IPS DF 4.7 (cell line): ENCODE results near the gene GMDS.

ENCODE experiments used
- DNase-seq: peaks from one replicate; pipeline ENCODE4 v3.0.0-alpha.2; 2013; ENCODE audit warnings: low spot score; ENCODE audit errors: extremely low read depth

The GMDS gene

DNA sequence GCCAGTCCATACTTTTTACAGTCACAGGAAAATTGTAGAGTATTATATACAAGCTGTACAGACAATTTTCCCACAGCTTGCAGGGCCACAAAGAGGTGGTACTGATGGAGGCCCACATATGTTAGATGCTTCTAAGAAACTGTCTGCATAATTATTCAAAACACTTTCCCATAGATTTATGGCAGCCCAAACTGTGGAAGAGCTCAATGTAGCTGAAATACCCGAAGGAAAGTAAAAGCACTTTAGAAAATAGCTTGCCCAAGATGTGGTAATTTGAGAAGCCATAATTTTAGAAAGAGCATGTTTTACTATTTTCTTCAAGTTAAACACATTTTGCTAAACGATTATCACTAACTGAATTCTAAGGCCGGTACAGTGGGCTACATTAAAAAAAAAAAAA is 36.9 kb downstream of the GMDS start:
- no peak for DNase-seq

DNA sequence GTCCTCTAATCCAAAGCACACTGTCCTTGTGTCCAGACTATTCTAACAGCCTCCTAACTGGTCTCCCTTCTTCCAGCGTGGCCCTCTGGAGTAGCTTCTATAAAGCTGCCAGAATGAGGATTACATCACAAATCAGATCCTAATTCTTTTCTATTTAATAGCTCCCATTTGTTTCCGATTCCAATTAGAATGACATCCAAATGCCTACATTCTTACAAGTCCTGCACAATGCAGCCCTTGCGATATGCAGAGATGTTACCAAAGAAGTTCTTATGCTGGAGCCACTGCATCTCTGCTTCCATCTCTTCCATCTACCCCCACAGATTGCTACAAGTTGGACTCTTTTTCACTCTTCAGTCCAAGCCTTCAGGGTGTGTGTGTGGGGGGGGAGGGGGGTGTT is 40.0 kb downstream of the GMDS start:
- DNase-seq: no peak

DNA sequence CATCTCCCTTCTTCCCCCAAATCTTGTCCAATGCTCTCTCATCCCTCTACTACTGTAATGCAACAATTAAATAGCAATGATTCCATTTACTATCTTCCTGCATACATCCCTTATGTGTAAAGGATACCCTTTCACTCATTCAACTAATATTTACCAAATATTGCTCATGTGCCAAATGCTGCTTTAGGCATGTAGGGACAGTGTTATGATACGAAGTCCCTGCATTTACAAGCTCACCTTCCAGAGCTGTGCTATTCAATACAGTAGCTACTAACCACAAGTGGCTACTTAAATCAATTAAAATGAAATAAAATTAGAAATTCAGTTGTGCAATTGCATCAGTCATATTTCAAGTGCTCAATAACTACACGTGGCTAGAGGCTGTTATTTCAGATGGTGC is 41.1 kb downstream of the GMDS start:
- no peak for DNase-seq

DNA sequence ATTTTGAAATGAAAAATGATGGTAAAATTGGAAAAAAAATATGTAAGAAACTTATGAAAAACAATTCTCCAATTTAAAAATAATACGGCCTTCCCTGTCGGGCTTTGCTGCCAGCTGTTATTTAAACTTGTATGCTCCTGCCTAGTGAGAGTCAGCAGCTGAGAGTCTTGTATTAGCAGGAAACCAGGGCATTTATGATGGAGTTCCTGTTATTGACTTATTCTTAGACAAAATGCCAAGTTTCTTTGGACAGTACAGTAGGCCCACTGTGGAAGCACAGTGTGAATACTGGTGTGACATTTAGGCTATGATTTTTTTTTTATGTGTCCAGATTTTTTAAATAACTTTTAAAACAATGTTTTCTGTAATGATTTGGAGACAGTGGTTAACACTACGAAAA is 42.1 kb downstream of the GMDS start:
- DNase-seq: no peak

DNA sequence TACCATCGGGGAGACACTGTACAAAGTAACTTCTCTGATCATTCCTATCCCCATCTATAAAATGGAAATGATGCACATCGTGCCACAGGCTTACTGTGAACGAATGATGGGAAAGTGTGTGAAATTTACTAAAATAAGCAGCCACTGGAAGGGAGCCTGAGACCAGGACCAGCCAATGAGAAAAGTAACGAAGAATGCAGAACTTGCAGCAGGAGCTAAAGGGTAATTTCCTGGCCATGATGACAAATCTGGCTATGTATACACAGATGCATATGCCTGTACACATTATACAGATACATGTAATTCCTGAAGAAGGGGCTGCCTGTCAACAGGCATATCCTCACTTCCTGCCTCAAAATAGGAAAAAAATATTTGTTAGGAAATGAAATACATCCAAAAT is 47.4 kb downstream of the GMDS start:
- DNase-seq: no peak

DNA sequence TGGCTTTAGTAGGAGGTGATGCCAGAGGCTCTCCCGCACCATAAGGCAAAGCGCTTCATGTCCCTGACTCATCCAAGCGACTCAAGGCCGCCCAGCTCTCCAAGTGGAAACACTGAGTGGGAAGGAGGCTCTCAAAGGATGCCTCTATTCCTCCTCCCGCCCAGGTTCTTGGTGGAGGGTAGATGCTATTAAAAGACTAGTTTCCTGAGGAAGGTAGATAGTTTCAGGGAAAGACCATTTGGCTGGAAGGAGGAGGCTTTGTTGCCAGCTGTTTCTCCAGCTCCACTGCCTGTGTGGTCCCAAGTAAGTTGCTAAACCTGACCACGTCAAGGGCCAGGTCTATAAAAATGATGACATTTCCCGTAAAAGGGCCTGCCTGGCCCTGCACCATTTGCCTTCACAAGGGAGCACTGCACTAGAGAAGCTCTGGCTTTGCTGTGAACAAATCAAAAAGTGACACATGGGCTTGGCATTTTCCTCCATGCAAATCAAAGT is 48.2 kb downstream of the GMDS start:
- no peak for DNase-seq

DNA sequence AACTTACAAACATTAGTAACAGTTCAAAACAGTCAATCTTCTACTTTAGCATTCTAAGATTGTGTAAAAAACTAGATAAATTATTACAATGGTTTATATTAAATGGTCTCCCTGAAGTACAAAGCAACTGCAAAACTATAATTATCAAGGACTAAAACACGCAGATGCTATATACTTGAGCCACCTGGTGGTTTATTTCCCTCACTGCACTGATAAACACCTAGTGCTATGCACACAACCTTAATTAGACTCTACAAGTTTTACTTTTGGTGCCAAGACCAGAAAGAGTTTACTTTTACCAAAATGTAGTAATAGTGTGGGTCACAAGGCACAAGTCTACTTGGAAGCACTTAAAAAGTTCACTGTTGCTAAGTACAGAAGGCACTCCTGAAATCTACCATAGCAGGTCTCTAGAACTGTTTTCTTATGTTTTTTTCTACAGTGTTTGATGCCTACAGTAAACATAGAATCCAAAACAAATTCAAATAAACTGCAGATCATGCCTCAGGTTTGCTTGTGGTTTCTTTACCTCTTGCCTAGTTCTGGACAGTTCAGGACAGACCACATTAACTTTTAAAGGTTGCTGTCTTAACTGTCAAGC is 49.2 kb downstream of the GMDS start:
- DNase-seq: peak; percentile 33

DNA sequence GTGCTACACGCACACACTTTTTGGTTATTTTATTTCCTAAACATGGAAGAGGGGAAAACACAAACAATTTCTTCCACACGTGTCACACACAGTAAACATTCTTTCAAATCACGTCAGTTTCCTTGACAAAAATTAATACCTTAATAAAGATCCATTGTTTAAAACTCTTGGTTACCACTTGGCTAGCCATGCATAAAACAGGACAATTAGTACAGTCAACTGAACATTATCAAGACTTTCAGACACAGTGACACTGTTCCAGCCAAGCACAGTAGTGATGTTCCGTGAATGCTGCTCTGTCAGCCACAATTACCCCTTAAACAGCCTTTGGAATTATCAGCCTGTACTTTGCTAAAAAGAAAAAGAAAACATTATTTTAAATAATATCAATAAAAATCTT is 50.8 kb downstream of the GMDS start:
- no peak for DNase-seq

DNA sequence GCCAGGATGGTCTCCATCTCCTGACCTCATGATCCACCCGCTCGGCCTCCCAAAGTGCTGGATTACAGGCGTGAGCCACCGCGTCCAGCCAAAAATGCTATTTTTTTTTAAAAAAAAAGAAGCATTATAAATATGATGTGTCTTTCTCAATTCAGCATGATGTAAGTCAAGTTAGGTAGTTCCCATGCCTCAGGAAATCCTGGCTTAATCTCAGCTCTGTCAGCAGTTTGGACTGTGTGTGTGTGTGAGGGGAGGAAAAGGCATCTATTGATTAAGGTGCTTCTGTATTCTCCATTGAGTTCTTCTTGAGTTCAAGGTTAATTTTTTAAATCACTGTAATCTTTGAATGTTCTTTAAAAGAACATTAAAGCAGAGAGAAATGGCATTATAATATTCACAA is 51.5 kb downstream of the GMDS start:
- no peak for DNase-seq

DNA sequence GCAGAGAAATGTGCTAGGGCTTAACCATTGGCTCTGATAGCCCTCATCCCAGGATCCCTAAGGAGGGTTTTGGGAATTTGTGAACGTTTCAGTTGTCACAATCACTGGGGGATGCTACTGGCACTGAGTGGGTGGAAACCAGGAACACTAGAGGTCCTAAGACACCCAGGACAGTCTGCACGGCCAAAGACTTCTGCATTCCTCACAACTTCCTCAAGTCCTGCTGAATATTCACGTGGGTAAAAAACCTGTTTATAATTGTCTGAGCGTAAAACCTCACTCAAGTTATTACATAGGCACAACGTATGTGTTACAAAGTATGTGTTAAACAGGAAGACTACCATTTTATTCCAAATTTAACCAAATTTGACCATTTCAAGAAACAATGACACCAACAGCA is 52.4 kb downstream of the GMDS start:
- DNase-seq: no peak

DNA sequence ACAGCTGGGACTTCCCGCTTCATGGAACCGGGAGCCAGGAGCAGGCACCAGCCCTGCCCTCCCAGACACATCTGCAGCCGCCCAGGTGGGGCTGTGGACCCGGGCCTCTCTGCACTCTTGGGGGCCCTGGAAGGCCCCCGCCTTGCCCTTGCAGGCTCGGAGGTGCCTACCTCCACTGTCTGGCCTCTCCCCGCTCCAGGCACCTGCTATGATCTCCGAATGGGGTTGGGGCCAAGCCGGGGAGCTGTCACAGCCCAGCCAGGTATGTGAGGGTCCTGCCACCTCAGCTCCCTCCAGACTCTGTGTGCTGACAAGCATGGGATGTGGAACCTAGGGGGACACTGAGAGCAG is 54.0 kb downstream of the GMDS start:
- DNase-seq: no peak

DNA sequence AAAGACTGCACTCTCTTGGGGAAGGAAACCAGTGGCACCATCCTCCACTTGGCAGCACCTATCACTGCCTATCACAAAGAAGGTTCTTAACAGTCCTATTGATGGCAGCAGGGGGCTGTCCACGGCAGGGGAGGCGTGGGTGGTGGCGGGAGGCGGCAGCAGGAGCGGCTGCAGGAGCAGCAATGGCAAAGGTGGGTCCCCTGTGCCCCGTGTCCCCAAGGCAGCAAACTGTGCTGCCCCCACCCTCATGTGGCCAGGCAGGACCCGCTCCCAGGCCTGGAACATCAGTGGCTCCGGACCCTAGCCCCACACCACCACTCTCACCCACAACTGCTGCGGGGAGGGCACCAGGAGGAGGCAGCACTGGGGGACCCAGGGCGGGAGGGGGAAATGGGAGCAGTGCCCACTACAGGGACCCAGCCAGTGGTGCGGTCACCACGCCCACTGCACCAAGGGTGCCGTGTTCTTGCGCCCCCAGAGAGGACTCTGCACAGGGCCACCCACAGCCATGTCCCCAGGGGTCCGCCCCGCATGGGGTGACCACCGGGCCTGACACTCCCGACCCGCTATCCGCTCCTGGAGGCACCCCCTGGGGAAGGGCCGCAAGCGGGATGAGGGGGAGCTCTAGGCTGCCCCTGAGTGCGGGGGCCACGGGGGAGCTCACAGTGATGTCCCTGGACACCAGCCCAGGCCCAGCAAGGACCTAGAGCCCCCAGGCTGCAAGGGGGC is 54.6 kb downstream of the GMDS start:
- no peak for DNase-seq

DNA sequence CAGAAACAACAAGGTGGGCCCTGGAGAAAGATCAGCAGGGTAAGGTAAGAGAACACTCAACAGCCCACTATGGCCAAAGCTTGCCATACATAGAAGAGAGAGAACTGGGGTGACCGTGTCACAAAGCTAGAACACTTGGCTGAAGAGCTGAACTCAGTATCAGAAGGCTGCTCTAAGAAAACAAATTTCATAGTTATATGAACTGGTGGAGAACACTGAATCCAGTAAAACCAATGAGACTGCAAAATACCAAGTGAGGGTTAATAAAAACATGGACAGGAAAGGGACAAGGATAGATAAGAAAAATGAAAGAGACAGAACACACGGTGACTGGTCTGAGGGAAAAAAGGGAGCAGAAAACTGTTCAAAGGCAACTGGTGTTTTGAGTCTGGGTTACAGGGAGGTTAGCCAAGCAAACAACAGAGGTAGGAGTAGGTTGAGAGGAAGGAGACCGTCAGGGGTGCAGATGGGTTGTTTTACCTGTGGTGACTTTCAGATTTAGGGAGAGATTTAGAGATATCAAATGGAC is 56.5 kb downstream of the GMDS start:
- DNase-seq: no peak

DNA sequence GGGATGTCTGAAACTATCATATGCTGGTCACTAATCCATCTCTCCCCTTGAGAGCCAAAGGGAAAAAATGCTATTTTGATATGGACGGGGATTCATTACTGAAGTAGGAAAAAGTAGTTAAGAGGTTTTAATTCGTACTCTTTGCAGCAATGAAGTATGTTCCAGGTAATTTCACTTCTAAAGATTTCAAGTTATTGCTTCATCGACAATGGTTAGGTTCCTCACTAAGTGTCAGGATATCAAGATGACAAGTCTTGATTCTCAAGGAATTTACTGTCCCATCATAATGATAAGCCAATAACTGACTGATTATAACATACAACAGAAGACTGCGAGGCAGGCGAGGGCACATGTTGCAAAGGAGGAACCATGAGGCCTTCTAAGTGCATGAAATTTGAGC is 57.0 kb downstream of the GMDS start:
- no peak for DNase-seq

DNA sequence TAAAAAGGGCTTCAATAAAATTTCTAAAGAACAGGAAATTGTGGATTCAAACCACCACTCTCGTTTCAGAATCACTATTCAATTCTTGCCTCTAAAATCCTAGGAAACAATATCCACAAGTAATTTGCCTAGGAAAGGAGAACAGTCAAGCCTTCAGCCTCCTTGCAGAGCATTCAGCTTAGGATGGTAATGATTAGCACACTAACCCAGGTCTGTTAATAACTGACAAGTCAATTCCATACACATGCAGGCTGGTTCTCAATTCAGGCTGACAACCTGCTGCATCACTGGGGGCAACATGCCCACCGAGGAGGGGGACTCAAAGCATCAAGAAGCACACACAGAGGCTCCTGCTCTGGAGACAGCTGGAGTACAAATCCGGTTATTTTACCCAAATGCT is 57.6 kb downstream of the GMDS start:
- DNase-seq: no peak

DNA sequence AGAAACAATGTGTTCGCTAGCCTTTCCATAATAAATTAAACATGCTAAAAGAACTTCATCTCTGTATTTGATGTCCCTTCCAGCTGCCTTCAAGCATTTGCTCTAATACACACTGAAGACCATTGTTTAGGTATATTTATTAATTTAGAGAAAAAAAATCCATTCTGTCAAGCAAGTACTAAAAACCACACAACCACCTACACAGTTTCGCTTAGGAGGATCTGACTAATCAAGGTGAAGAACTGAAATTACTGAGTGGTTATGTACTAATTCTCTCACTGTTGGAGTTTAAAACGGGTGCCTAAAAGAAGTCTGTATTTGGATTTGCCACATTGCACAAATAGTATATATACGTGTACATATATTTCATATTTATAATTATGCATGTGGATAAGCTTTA is 58.9 kb downstream of the GMDS start:
- no peak for DNase-seq

DNA sequence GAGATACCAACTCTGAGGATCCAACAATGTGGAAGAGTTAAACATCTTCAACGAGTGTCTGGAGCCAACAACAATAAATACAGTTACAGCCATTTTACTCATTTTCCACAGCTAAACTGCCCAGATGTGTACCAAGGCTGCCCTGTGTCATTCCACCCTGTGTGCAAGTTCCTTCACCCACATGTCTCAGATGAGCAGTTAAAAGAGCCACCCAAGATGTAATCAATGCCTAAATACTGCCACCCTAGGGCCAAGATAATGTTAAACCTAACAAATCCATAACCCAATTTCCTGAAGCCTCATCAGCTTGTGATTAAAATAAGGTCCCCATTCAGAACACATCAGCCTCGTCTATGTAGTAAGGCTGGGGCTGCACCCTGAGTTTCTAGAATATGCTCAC is 59.9 kb downstream of the GMDS start:
- no peak for DNase-seq

DNA sequence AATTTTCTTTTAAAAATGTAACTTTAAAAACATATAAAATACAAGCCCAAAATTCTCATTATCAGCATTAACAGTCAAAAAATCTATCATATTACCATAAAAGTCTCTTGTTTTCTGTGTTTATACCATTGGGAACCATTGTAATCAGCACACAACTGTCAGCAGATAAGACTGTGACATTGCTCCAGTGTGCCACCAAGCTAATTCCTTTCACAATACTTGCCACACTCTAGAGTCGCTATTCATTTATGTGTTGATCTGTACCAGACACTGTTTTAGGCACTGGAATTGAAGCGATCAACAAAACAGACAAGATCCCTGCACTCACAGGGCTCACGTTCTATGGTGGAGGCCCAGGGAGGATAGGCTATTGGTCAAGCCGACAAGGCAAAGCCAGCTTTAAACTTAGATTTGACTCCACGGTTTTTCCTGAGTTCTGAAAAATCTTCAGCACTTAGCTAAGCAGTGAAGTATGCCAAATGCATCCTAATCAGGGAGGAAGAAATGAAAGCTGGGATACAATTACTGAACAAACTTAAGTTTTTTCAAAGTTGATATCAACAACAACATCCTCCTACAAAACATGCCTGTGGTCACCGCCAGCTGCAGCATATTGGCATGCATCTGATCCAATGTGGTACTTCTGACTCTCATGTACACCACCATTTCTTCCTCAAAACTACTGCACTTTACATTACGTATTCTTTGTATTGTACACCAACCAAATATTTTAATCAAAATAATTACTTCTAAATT is 60.5 kb downstream of the GMDS start:
- DNase-seq: no peak

DNA sequence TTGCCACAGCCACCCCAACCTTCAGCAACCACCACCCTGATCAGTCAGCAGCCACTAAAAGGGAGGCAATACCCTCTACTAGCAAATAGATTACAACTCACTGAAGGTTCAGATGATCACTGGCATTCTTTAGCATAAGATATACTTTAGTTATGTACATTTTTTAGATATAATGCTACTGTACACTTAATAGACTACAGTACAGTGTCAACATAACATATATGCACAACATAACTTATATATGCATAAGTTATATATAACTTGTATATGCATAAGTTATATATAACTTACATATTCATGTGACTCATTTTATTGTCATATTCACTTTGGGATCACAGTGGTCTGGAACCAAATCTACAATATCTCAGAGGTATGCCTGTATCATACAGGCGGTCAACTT is 61.7 kb downstream of the GMDS start:
- no peak for DNase-seq

DNA sequence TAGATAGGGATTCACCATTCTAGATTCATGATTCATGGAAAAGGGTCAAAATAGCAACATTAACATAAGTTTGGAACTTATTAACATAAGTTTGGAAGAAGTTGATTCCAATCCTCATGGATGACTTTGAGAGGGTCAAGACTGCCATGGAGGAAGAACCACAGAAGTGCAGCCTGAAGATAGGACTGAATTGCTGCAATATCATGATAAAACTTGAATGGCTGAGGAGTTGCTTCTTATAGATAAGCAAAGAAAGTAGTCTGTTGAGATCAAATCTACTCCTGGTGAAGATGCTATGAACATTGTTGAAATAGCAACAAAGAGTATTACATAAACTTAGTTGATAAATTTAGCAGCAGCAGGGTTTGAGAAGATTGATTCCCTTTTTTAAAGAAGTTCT is 62.2 kb downstream of the GMDS start:
- no peak for DNase-seq

DNA sequence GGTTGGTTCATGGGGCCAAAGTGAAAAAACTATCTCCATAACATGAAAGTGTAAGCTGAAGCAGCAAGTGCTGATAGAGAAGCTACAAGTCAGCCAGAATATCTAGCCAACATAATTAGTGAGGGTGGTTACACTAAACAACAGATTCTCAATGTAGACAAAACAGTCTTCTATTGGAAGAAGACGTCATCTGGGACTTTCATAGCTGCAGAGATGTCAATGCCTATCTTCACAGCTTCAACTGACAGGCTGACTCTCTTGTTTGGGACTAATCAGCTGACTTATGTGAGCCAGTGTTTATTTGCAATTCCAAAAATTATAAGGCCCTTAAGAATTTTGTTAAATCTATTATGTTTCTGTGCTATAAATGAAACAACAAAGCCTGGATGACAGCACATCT is 63.2 kb downstream of the GMDS start:
- no peak for DNase-seq

DNA sequence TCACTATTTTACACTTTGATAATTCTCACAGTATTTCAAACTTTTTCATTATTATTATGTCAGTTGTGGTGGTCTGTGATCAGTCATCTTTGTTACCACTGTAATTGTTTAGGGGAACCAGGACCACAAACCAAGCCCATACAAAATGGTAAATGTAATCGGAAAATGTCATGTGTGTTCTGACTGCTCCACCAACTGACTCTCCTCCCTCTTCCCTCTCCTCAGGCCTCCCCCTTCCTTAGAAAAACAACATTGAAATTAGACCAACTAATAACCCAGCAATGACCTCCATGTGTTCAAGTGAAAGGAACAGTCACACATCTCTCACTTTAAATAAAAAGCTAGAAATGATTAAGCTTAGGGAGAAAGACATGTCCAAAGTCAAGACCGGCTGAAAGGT is 63.8 kb downstream of the GMDS start:
- DNase-seq: no peak

DNA sequence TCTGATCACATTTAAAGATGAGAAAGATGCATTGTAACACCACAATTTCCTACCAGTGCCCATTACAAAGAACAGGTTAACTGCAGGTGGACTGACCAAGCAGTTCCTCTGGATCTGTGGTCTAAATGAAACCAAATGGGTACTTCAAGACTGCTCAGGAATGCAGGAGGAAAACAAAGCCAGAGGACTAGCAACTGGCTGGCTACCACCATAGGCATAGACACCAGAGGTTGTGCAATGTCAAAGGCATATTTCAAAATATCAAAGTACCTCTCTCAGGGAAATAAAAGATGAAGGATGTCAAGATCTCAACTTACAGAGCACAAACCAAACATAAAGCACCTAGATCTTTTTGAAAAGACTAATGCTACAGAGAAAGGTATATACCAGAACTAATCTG is 65.5 kb downstream of the GMDS start:
- no peak for DNase-seq
